B cell (primary cell): Measurements from ENCODE around the gene IRX4.

Experiments
- EZH2 ChIP-seq: IDR thresholded peaks from 2 replicates; pipeline ENCODE4 v1.6.1; 2012; ENCODE audit warnings: borderline replicate concordance, low read depth, mild to moderate bottlenecking, moderate library complexity, low read length; ENCODE audit not compliant: insufficient read depth, poor library complexity, severe bottlenecking
- TF ChIP-seq, protein P1 (sequence below): fragments of 200-600 bp; IDR thresholded peaks from one replicate; pipeline ENCODE4 v1.8.0; 2022; ENCODE audit warnings: antibody characterized with exemption, mild to moderate bottlenecking

DNA sequence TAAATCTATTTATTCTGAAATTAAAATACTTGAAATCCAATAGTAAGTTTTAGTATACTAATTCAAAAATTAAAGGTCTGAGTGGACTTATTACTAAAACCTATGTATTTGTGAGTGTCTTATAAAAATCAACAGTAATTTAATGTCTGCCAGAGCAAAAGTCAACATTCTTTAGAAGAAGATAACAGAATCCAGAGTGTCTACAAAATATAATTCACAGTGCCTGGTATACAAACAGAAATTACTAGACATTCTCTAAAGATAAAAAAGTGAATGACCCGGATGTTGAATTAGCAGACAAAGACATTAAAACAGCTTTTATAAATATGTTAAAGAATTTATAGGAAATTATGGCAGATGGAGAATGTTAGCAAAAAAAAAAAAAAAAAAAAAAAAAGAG, 22.4 kb upstream of the IRX4 start:
- TF ChIP-seq, protein P1, sequence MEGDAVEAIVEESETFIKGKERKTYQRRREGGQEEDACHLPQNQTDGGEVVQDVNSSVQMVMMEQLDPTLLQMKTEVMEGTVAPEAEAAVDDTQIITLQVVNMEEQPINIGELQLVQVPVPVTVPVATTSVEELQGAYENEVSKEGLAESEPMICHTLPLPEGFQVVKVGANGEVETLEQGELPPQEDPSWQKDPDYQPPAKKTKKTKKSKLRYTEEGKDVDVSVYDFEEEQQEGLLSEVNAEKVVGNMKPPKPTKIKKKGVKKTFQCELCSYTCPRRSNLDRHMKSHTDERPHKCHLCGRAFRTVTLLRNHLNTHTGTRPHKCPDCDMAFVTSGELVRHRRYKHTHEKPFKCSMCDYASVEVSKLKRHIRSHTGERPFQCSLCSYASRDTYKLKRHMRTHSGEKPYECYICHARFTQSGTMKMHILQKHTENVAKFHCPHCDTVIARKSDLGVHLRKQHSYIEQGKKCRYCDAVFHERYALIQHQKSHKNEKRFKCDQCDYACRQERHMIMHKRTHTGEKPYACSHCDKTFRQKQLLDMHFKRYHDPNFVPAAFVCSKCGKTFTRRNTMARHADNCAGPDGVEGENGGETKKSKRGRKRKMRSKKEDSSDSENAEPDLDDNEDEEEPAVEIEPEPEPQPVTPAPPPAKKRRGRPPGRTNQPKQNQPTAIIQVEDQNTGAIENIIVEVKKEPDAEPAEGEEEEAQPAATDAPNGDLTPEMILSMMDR, result no peak
- no peak for TF ChIP-seq EZH2
